Stomach (tissue), 4 donors: ENCODE results near the gene EDN3.

ENCODE experiments used
- CTCF ChIP-seq, 7 experiments: fragments of 450-650 bp in 4 of 7; fragments of 200-600 bp in 3 of 7; sonication (generic) in 3 of 7; IDR thresholded peaks; one replicate each; pipeline ENCODE4 v1.5.1; 2016 to 2019; ENCODE audit warnings: antibody characterized with exemption in 7 of 7, control low read depth in 2 of 7, mild to moderate bottlenecking in 1 of 7
- EP300 ChIP-seq: sonication (generic); formaldehyde crosslinking; IDR thresholded peaks from one replicate; pipeline ENCODE4 v1.6.1; 2017; ENCODE audit warnings: antibody characterized with exemption
- POLR2A ChIP-seq, 4 donors: fragments of 450-650 bp; IDR thresholded peaks; one replicate each; pipeline ENCODE4 v1.6.1; 2016; ENCODE audit warnings: antibody characterized with exemption in 4 of 4, control low read depth in 2 of 4, mild to moderate bottlenecking in 1 of 4, moderate library complexity in 1 of 4
- POLR2AphosphoS5 ChIP-seq, 3 donors: sonication (generic); formaldehyde crosslinking; IDR thresholded peaks; one replicate each; pipeline ENCODE4 v1.6.1; 2016; ENCODE audit warnings: antibody characterized with exemption in 3 of 3

DNA sequence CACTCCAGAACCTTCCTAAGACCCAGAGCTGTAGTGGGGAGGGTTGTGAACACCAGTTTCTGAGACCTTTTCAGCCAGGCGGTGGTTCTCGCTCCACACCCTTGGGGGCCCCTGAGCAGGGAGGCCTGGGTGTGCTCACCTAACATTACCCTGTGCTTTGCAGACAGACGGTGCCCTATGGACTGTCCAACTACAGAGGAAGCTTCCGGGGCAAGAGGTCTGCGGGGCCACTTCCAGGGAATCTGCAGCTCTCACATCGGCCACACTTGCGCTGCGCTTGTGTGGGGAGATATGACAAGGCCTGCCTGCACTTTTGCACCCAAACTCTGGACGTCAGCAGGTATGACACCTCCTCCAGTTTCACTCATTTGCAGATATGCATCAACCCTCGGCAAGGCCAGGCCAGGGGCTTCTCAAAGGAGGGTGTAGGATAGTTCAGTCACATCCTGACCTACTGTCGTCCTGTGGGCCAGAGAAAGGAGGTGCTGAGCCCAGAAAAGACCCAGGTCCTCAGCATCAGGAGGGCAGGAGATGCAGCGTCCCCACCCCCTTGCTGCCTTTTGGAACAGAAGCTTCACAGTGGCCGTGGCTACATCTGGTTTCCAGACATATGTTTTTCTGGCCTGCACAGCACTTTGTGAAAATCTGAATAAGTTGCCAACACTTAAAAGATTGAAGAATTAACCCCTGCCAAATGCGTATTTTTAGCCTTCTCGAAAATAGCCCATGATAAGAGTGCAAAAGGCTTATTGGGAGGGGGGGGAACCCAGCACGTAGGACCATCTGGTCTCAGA, 20.6 kb downstream of the EDN3 start:
- TF ChIP-seq CTCF (IDR thresholded peaks at IDR 0.05) (no peak), EP300 (no peak), POLR2AphosphoS5 (IDR thresholded peaks at IDR 0.05) (no peak), POLR2A (IDR thresholded peaks at IDR 0.05) (no peak)
